ENCODE results near the gene SLC22A12.
"Not testable (repeated sequence)": the region's sequence is repeated elsewhere in the genome, so short reads cannot be mapped to it uniquely, and the experiment has no call there.

Gene SLC22A12

GRCh38 chr11:64591257-64592233 lies 525 bp downstream of the SLC22A12 start:
- DNase-seq = no peak

- DNase-seq = no peak
Observed at GRCh38 chr11:64592234-64592615, 1.2 kb downstream of the SLC22A12 start.

DNA sequence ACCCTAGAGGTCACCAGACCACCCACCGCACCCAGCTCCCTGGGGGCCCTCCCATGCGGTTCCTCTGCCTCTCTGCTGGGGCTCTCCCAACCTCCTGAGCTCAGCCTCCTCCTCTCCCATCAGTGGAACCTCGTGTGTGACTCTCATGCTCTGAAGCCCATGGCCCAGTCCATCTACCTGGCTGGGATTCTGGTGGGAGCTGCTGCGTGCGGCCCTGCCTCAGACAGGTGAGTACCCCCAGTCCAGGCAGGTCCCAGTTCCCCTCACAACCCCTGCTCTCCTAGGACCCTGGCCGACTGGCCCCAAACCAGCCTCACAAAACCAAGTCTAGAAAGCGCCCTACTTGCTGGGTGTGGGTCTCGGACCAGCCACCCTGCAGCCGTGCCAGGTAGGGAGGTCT lies 1.6 kb downstream of the SLC22A12 start:
- no peak for DNase-seq

- DNase-seq = no peak
Observed at GRCh38 chr11:64593156-64594105, 2.4 kb downstream of the SLC22A12 start.

- DNase-seq = no peak
Observed at GRCh38 chr11:64594159-64594939, 3.3 kb downstream of the SLC22A12 start.

- DNase-seq = not testable (repeated sequence)
Observed at GRCh38 chr11:64595922-64596321, 4.9 kb downstream of the SLC22A12 start.

DNA sequence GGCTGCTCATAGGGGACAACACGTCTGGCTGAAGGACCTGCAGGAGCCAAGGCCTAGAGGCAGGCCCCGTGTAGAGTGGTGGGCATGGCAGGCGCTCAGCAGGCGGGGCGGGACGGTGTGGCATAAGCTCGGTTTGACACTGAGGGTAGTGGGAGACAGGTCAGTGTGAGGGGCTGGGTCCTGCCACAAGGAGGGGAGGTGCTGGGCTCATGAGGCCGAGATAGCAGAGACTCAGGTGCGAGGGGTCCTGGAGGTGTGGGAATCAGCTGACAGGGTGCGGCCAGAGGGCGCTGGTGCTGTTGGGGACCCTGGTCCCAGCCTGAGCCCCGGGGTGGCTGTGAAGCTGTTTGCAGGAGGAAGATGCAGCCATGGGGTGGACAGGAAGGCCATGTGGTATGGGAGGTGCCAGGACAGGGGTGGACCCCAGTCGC lies 6.7 kb downstream of the SLC22A12 start:
- DNase-seq = no peak

GRCh38 chr11:64598106-64598796 lies 7.2 kb downstream of the SLC22A12 start:
- no peak for DNase-seq

- DNase-seq = no peak
Observed at GRCh38 chr11:64598797-64599697, 8.0 kb downstream of the SLC22A12 start.

GRCh38 chr11:64599698-64600211 lies 8.7 kb downstream of the SLC22A12 start:
- no peak for DNase-seq

DNA sequence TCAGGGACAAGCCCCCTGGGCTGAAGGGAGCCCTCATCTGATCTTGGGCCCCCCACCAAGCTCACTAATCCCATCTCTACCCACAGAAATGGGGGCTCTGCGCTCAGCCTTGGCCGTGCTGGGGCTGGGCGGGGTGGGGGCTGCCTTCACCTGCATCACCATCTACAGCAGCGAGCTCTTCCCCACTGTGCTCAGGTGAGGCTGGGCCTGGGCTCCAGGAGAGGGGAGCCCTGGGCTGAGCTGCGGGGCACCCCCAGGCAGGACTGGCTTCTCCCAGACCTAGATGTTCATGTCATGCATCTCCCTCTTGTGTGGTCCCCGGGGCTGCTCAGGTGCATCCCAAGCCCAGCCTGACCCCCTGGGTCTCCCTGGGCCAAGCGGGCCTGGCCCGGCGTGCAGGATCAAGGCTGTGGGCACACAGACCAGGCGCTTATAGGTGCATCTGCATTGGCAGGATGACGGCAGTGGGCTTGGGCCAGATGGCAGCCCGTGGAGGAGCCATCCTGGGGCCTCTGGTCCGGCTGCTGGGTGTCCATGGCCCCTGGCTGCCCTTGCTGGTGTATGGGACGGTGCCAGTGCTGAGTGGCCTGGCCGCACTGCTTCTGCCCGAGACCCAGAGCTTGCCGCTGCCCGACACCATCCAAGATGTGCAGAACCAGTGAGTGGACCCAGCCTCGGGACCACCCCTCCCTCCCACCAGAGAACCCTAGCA lies 9.4 kb downstream of the SLC22A12 start:
- no peak for DNase-seq

DNA sequence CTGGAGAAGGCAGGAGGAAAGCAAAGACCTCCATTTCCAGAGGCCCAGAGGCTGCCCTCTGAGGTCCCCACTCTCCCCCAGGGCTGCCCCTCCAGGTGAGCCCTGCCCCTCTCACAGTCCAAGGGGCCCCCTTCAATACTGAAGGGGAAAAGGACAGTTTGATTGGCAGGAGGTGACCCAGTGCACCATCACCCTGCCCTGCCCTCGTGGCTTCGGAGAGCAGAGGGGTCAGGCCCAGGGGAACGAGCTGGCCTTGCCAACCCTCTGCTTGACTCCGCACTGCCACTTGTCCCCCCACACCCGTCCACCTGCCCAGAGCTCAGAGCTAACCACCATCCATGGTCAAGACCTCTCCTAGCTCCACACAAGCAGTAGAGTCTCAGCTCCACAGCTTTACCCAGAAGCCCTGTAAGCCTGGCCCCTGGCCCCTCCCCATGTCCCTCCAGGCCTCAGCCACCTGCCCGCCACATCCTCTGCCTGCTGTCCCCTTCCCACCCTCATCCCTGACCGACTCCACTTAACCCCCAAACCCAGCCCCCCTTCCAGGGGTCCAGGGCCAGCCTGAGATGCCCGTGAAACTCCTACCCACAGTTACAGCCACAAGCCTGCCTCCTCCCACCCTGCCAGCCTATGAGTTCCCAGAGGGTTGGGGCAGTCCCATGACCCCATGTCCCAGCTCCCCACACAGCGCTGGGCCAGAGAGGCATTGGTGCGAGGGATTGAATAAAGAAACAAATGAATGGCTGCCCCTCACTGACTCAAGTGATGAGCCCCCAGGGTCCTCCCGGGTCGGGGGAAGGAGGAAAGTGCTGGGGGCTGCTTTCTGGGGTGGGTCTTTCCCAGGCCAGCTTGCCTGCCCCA lies 10.8 kb downstream of the SLC22A12 start:
- no peak for DNase-seq

DNA sequence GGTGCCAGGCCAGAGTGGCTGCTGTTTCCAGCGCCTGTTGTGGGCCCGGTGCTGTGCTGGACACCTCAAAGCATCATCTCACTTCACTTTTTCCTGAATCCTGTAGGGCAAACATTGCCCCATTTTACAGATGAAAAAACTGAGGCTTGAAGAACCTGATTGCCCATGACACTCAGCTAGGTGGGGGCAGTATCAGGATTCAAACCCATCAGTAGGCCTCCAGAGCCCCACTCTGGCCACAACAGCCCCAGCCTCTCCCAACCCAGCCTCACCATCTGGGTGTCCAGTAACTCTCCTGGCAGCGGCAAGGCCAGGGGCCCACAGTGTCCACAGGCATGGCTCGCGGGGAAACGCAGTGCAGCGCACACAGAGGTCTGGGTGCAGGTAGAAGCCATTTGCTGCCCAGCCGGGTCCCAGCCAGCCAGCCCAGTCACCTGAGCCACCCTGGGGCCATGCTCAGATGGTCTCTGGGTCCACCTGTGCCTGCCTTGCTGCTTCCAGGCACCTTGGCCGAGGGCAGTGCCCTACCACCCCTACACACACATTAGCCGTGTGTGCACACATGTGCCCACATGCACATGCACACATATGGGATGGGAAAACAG lies 11.5 kb downstream of the SLC22A12 start:
- DNase-seq = no peak

GRCh38 chr11:64603411-64604110 lies 12.5 kb downstream of the SLC22A12 start:
- DNase-seq = no peak

DNA sequence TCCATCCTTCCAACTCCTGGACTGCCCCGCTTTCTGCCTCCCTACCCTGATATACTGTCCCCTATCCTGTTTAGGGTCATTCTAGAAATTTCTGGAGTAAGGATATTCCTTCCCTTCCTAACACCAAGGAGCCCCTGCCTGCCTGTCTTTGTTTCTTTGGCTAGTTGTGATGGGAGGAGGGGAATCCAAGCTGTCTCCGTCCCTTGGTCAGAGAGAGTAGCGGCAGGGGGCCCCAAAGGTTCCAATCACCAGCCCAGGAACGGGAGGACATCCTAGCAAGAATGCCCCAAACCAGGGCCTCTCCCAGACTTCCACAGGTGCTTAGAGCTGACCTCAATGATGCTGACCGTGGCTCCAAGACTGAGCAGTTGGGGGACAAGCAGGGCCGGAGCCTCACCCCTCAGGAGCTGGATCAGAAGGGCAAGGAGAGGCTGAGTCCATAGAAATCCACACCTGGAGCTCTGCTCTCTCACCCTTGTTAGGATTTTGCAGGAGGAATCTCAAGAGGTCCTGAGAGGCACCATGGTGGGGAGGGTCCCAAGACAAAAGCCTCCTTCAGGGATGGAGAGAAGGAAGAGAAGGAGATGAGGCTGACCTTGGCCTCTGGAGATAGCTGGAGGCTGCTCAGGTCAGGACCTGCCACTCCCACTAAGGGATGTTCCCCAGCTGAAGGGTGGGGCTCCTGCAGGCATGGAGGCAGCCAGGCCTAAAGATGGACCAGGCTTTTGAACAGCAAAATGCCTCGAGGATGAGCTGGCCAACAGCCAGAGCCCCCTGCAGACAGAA lies 13.6 kb downstream of the SLC22A12 start:
- DNase-seq = no peak

DNA sequence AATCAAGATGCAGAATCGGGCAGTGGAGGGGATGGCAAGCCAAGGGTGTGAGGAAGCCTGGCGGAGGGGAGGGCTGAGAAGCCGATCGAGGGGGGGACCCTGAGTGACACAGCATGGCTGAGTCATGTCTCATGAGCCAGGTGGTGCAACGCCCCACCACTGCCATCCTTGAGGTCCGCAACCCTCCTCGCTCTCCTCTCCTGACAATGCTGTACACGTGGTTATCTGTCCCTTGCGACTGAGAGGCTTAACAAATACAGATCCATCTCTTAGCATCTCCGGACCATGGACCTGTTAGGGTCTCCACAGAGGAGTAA lies 14.2 kb downstream of the SLC22A12 start:
- DNase-seq = no peak
